ENCODE data around the gene CAMTA1. TPM values are rescaled to one million over a fixed set of nuclear protein-coding genes. Genes with fewer than 3 reads are reported as not detected.

Gene CAMTA1
- total RNA-seq, 2 experiments from 2014 or later = 39.3 to 48.8 TPM

GRCh38 chr1:7721940-7722669 lies 936.9 kb downstream of the CAMTA1 start:
- H3K4me1 Mint-ChIP-seq = peaks cover 6% of the 10 kb centered on the region
- H3K4me3 Mint-ChIP-seq = no peak overlapping the region
- DNase-seq = no peak
- POLR2A ChIA-PET = no interaction called here
- H3K27me3 Mint-ChIP-seq = peaks cover 11% of the 10 kb centered on the region
- no peaks in the 10 kb centered on the region for H3K36me3 Mint-ChIP-seq (ENCODE audit: low read depth)
- no peaks in the 10 kb centered on the region for H3K9me3 Mint-ChIP-seq
- CTCF ChIA-PET = interaction anchor here (0.6 kb wide), 1 partner anchor 885 kb away, joined by 5 read pairs; no protein-coding TSS in a partner anchor
- no peak overlapping the region for H3K27ac Mint-ChIP-seq

DNA sequence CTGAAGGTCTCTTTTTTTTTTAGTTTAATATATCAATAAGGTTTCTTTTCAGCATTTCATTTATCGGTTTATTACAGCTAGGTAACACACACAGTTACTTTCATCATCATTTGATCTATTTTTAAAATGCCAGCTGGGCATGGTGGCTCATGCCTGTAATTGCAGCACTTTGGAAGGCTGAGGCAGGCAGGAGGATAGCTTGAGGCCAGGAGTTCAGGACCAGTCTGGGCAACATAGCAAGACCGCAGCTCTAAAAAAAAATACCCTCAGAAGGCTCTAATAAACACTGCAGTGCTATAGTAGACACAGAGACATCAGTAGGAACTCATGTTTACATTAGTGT lies 937.4 kb downstream of the CAMTA1 start:
- H3K4me3 Mint-ChIP-seq = no peak overlapping the region
- no peaks in the 10 kb centered on the region for H3K9me3 Mint-ChIP-seq
- no peak overlapping the region for H3K27ac Mint-ChIP-seq
- peaks cover 11% of the 10 kb centered on the region for H3K27me3 Mint-ChIP-seq
- no peaks in the 10 kb centered on the region for H3K36me3 Mint-ChIP-seq (ENCODE audit: low read depth)
- ChIA-PET POLR2A (no interaction called here), CTCF (interaction anchor here (0.6 kb wide), 2 partner anchors 61 to 884 kb away, joined by 3 to 5 read pairs; partner anchors contain the start of gene PER3)
- DNase-seq = no peak
- H3K4me1 Mint-ChIP-seq = peaks cover 6% of the 10 kb centered on the region

GRCh38 chr1:7726623-7727022 lies 941.4 kb downstream of the CAMTA1 start:
- POLR2A ChIA-PET = interaction anchor here (0.6 kb wide), 1 partner anchor 1025 kb away, joined by 3 read pairs; the partner anchor contains the start of gene DNAJC11

GRCh38 chr1:7727809-7728471 lies 942.7 kb downstream of the CAMTA1 start:
- H3K4me3 Mint-ChIP-seq = no peak overlapping the region
- POLR2A ChIA-PET = no interaction called here

More at GRCh38 chr1:7726623-7727022, 941.4 kb downstream of the CAMTA1 start:
- no peak overlapping the region for H3K4me3 Mint-ChIP-seq
- H3K36me3 Mint-ChIP-seq (ENCODE audit: low read depth) = no peaks in the 10 kb centered on the region
- no peak for DNase-seq
- peaks cover 5% of the 10 kb centered on the region for H3K27me3 Mint-ChIP-seq
- CTCF ChIA-PET = interaction anchor here (0.7 kb wide), 1 partner anchor 624 kb away, joined by 3 read pairs; no protein-coding TSS in a partner anchor
- H3K4me1 Mint-ChIP-seq = peaks cover 6% of the 10 kb centered on the region
- H3K27ac Mint-ChIP-seq = no peak overlapping the region
- no peaks in the 10 kb centered on the region for H3K9me3 Mint-ChIP-seq

GRCh38 chr1:7729761-7730160 lies 944.5 kb downstream of the CAMTA1 start:
- no peak overlapping the region for H3K27ac Mint-ChIP-seq
- H3K36me3 Mint-ChIP-seq (ENCODE audit: low read depth) = no peaks in the 10 kb centered on the region
- peaks cover 6% of the 10 kb centered on the region for H3K4me1 Mint-ChIP-seq
- ChIA-PET POLR2A (no interaction called here), CTCF (no interaction called here)
- H3K4me3 Mint-ChIP-seq = no peak overlapping the region
- no peaks in the 10 kb centered on the region for H3K9me3 Mint-ChIP-seq
- H3K27me3 Mint-ChIP-seq = peaks cover 3% of the 10 kb centered on the region
- no peak for DNase-seq

More at GRCh38 chr1:7727809-7728471, 942.7 kb downstream of the CAMTA1 start:
- Mint-ChIP-seq H3K4me1 (peaks cover 6% of the 10 kb centered on the region), H3K36me3 (ENCODE audit: low read depth) (no peaks in the 10 kb centered on the region), H3K27me3 (peaks cover 4% of the 10 kb centered on the region), H3K27ac (no peak overlapping the region), H3K9me3 (no peaks in the 10 kb centered on the region)
- CTCF ChIA-PET = no interaction called here
- no peak for DNase-seq

- ChIA-PET CTCF (no interaction called here), POLR2A (no interaction called here)
- Mint-ChIP-seq H3K27ac (no peak overlapping the region), H3K36me3 (ENCODE audit: low read depth) (no peaks in the 10 kb centered on the region), H3K4me1 (no peaks in the 10 kb centered on the region), H3K9me3 (no peaks in the 10 kb centered on the region), H3K27me3 (peaks cover 3% of the 10 kb centered on the region), H3K4me3 (no peak overlapping the region)
- DNase-seq = no peak
Observed at GRCh38 chr1:7732331-7732730, 947.1 kb downstream of the CAMTA1 start.

DNA sequence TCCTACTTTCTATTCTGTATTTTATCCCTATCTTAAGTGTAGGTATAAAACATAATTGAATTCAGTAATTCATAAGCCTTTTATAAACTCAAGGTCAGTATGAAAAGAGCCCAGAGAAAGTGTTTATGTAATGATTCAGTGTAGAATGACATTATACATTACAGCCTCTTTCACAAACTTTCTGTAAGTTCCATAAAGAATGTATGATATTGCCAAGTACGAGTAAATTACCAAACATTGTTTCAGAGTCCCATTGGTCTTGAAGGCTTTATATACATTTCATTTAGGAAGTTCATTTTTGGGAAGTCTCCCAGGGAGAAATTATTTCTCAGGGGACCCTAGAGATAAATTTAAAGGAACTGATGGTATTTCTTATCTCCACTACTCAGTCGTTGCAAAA lies 948.0 kb downstream of the CAMTA1 start:
- Mint-ChIP-seq H3K4me1 (no peaks in the 10 kb centered on the region), H3K27ac (no peak overlapping the region), H3K27me3 (peaks cover 3% of the 10 kb centered on the region), H3K36me3 (ENCODE audit: low read depth) (no peaks in the 10 kb centered on the region), H3K4me3 (no peak overlapping the region), H3K9me3 (no peaks in the 10 kb centered on the region)
- ChIA-PET CTCF (no interaction called here), POLR2A (no interaction called here)
- DNase-seq = no peak

- no peak for DNase-seq
- Mint-ChIP-seq H3K27me3 (peaks cover 1% of the 10 kb centered on the region), H3K27ac (no peak overlapping the region), H3K4me3 (no peak overlapping the region), H3K36me3 (ENCODE audit: low read depth) (no peaks in the 10 kb centered on the region), H3K4me1 (no peaks in the 10 kb centered on the region), H3K9me3 (peaks cover 5% of the 10 kb centered on the region)
- ChIA-PET CTCF (interaction anchor here (1.6 kb wide), 1 partner anchor 69 kb away, joined by 3 read pairs; no protein-coding TSS in a partner anchor), POLR2A (no interaction called here)
Observed at GRCh38 chr1:7738044-7738443, 952.8 kb downstream of the CAMTA1 start.

DNA sequence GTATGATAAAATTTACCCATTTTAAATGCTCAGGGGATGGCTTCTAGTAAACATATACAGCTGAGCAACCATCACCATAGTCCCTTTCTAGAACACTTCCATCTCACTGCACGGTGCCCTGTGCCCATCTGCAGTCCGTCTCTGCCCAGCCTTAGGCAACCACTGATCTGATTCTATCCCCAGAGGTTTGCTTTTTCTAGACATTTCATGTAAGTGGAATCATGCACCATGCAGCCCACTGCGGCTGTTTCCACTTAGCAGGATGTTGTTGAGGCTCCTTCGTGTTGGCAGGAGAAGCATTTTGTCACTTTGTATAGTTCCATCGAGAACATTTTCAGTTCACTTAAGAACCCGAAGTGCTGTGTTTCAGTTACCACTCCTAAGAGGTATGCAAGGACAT lies 958.1 kb downstream of the CAMTA1 start:
- Mint-ChIP-seq H3K36me3 (ENCODE audit: low read depth) (no peaks in the 10 kb centered on the region), H3K27ac (no peak overlapping the region), H3K27me3 (no peaks in the 10 kb centered on the region), H3K4me3 (no peak overlapping the region), H3K4me1 (no peaks in the 10 kb centered on the region), H3K9me3 (peaks cover 5% of the 10 kb centered on the region)
- ChIA-PET CTCF (interaction anchor here (1.8 kb wide), 1 partner anchor 9 kb away, joined by 6 read pairs; no protein-coding TSS in a partner anchor), POLR2A (no interaction called here)
- DNase-seq = no peak

DNA sequence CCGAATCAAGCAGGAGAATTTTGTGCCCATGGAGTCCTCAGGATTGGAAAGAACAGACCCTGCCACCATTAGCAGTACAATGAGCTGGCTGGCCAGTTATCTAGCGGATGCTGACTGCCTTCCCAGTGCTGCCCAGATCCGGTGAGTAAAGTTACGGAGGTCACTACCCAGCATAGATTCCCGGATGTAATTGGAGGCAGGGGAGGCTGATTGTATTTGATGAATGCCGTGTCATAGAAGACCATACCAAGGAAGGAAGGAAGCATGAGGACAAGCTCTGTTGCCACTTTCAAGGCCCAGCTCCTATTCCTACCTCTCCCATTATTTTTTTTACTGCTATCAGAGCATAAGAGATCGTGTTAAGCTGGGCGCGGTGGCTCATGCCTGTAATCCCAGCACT lies 959.6 kb downstream of the CAMTA1 start:
- CTCF ChIA-PET = no interaction called here
- Mint-ChIP-seq H3K27ac (no peak overlapping the region), H3K27me3 (no peaks in the 10 kb centered on the region), H3K4me3 (no peak overlapping the region), H3K9me3 (no peaks in the 10 kb centered on the region), H3K36me3 (ENCODE audit: low read depth) (no peaks in the 10 kb centered on the region), H3K4me1 (no peaks in the 10 kb centered on the region)
- no peak for DNase-seq
- POLR2A ChIA-PET = no interaction called here

- Mint-ChIP-seq H3K4me1 (no peaks in the 10 kb centered on the region), H3K4me3 (no peak overlapping the region), H3K27ac (no peak overlapping the region), H3K27me3 (peaks cover 1% of the 10 kb centered on the region), H3K9me3 (no peaks in the 10 kb centered on the region), H3K36me3 (ENCODE audit: low read depth) (no peaks in the 10 kb centered on the region)
- CTCF ChIA-PET = no interaction called here
- POLR2A ChIA-PET = no interaction called here
- no peak for DNase-seq
Observed at GRCh38 chr1:7745783-7746182, 960.5 kb downstream of the CAMTA1 start.

DNA sequence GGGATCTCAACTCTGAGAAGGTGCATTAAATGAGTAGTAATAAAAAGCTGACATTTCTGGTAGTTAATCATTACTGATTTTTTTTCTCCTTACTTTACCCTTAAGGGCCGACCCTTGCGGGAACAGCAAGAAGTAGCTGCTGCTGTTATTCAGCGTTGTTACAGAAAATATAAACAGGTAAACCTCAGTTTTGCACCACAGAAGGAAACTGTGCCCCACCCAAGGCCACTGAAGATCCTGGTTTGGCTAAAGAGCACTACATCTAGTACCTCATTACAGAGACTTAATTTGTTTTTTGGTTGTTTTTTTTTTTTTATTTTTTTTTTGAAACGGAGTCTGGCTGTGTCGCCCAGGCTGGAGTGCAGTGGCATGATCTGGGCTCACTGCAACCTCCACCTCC lies 962.4 kb downstream of the CAMTA1 start:
- ChIA-PET POLR2A (no interaction called here), CTCF (interaction anchor here (0.8 to 1.8 kb wide), 2 partner anchors 80 to 833 kb away, joined by 4 to 6 read pairs; no protein-coding TSS in a partner anchor)
- Mint-ChIP-seq H3K27ac (peak overlapping the region; percentile 34), H3K27me3 (peaks cover 1% of the 10 kb centered on the region), H3K4me3 (no peak overlapping the region), H3K36me3 (ENCODE audit: low read depth) (no peaks in the 10 kb centered on the region), H3K4me1 (peaks cover 10% of the 10 kb centered on the region), H3K9me3 (no peaks in the 10 kb centered on the region)
- DNase-seq = no peak

DNA sequence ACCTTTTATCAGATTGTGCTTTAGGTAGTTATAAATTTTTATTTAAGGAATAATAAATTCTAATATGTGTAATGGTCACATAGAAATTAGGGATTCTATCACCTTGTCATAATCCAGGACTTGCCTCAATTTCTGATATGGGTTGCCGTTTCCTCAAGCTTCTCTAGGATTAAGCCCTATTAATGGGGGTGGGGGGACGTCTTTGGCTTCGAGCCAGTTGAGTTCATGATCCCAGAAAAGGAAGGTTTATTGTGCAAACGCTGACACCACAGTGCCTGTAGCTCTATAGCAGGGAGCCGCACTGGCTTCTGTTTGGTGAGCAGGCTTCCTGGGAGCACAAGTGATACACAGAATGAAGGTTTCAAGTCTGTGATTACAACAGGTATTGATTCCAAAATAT lies 963.9 kb downstream of the CAMTA1 start:
- no peak for DNase-seq
- no peak overlapping the region for H3K27ac Mint-ChIP-seq
- H3K27me3 Mint-ChIP-seq = peaks cover 13% of the 10 kb centered on the region
- H3K36me3 Mint-ChIP-seq (ENCODE audit: low read depth) = no peaks in the 10 kb centered on the region
- CTCF ChIA-PET = interaction anchor here (0.6 to 1.8 kb wide), 3 partner anchors 8 to 487 kb away, joined by 4 to 6 read pairs (median 5); no protein-coding TSS in a partner anchor
- POLR2A ChIA-PET = no interaction called here
- H3K9me3 Mint-ChIP-seq = no peaks in the 10 kb centered on the region
- no peak overlapping the region for H3K4me3 Mint-ChIP-seq
- peaks cover 21% of the 10 kb centered on the region for H3K4me1 Mint-ChIP-seq
